IPS DF 6.9 (cell line): Measurements from ENCODE around the gene PITX2.
A peak's percentile ranks its signal among the peaks of the same experiment; 100 is the strongest.

Experiments used
- DNase-seq: peaks from one replicate; pipeline ENCODE4 v3.0.0-alpha.2; 2013; ENCODE audit warnings: low read depth, low spot score
- H3K27ac ChIP-seq: one replicate; pipeline ENCODE4 v1.5.1; 2013; ENCODE audit warnings: low read length, control low read depth
- H3K27me3 ChIP-seq: 2 replicates; pipeline ENCODE4 v1.6.1; 2013; ENCODE audit warnings: mild to moderate bottlenecking, low read length; ENCODE audit not compliant: control insufficient read depth, insufficient read depth
- H3K36me3 ChIP-seq: 2 replicates; pipeline ENCODE4 v1.6.1; 2013; ENCODE audit warnings: low read length; ENCODE audit not compliant: control insufficient read depth, insufficient read depth
- H3K4me1 ChIP-seq: 2 replicates; pipeline ENCODE4 v1.6.1; 2013; ENCODE audit warnings: low read length; ENCODE audit not compliant: control insufficient read depth, insufficient read depth
- H3K4me3 ChIP-seq: 2 replicates; pipeline ENCODE4 v1.5.1; 2013; ENCODE audit warnings: mild to moderate bottlenecking, low read length
- H3K9me3 ChIP-seq: 2 replicates; pipeline ENCODE4 v1.6.1; 2013; ENCODE audit warnings: low read length, inconsistent platforms; ENCODE audit not compliant: control insufficient read depth, insufficient read depth
- WGBS: extraction: QIAGEN DNeasy Blood & Tissue Kit; methylation state at CpG from one replicate; pipeline ENCODE4 v1.1.7; 2013; ENCODE audit warnings: mixed read lengths, missing lambda C conversion rate; ENCODE audit not compliant: insufficient read length, insufficient coverage; 5-methylcytosine and 5-hydroxymethylcytosine counted together

The PITX2 gene

DNA sequence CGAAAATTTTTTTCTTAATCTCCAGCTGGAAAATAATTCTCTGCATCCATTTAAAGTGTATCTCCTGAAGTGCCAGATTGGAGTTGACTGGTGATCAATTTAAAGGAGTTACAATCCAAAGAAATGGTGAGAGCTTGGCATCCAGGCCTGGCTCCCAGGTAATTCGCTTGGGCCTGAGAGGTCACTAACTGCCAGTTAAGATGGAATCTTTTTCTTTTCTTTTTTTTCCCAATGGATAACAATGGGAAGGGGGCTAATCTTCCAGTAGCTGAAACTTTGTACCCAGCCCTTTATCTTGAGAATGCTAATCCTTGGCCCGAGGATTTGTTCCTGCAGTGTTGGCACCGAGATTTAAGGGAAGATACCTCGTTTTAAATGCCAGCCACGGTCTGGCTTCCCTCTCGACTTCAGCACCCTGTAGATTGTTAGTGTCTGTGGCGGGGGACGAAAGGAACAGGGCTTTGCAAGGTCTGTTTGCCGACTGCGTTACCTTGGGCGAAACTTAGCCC is 13.3 kb upstream of the PITX2 start:
- Histone ChIP-seq H3K36me3 (no peaks in the 10 kb centered on the region), H3K4me1 (no peaks in the 10 kb centered on the region; the same call in none of the 2 replicates), H3K27ac (no peak overlapping the region), H3K9me3 (no peaks in the 10 kb centered on the region), H3K27me3 (peaks cover 64% of the 10 kb centered on the region), H3K4me3 (peak overlapping the region; percentile 43; the same call in 1 of the 2 replicates)
- no peak for DNase-seq
- no CpG with 5 or more reads among the region's 12 CpGs for WGBS

DNA sequence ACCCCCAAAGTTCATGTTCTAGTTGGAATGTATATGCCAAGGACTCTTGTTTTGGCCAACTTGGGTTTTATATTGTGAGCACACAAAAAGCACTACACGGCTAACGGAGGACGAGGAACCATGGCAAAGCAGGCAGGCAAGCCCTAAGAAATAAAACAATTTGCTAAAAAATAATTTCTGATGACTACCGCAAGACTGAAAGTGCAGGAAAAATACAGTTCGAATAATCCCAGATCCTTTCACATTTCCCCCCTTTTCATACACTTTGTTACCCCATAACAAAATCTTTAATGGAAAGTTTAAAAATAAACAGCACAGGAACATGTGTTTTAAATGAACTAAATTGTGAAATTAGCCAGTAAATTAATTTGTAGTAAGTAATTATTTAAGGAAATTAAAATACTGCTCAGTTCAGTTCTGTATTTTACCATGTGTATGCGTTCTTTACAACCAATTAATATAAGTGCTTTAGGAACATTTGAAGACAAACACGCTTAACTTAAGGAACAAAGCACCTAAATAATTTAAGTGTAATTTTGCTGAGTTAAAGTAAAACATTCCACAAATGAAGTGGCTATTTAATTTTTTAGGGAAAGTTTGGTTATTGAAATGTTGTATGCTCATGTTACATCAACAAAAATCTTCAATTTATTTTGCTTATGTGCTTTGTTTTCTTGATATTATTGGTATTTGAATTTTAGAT is 12.4 kb upstream of the PITX2 start:
- Histone ChIP-seq H3K9me3 (no peaks in the 10 kb centered on the region), H3K27me3 (peaks cover 67% of the 10 kb centered on the region), H3K36me3 (no peaks in the 10 kb centered on the region), H3K27ac (no peak overlapping the region), H3K4me1 (peaks cover 2% of the 10 kb centered on the region), H3K4me3 (no peak overlapping the region)
- no CpG with 5 or more reads among the region's 7 CpGs for WGBS
- no peak for DNase-seq

DNA sequence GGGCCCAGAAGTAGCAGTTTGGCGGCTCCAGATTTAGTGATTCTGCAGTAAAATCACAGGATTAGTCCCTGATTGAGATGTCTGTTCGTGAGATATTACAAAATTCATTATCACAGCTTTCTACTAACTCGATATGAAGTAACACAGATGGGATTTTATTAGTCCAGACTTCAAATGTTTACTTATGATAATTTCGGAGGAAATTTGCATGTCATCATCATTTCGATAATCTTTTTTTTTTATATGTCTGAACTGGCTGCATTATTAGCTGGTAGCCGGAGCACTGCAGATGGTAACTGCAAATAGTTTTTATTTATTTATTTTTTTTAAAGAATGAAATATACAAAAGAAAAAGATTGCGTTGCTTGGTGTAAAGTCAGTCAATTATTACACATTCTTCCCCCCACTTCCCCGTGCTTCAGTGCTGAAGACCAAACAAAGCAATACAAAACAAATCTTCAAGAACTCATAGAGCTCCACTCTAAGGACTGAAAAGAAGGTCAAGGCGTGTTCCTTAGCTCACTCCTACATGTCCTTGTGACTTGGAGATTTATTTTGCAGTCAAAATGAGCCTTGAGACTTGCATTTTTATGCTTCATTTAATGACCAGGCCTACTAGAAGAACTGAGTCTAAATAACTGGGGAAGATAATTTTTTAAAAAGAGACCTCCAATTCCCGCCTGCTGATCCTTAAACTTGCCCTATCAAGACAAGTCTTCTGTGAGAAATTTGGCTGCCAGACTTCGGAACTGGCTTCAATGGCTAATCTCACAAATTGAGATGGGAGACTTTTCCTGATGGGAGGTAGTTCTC is 11.7 kb upstream of the PITX2 start:
- Histone ChIP-seq H3K9me3 (no peaks in the 10 kb centered on the region), H3K27me3 (peaks cover 67% of the 10 kb centered on the region), H3K4me1 (peaks cover 3% of the 10 kb centered on the region), H3K4me3 (no peak overlapping the region; the same call in 1 of the 2 replicates), H3K27ac (no peak overlapping the region), H3K36me3 (no peaks in the 10 kb centered on the region)
- WGBS, result no CpG with 5 or more reads among the region's 11 CpGs
- no peak for DNase-seq

DNA sequence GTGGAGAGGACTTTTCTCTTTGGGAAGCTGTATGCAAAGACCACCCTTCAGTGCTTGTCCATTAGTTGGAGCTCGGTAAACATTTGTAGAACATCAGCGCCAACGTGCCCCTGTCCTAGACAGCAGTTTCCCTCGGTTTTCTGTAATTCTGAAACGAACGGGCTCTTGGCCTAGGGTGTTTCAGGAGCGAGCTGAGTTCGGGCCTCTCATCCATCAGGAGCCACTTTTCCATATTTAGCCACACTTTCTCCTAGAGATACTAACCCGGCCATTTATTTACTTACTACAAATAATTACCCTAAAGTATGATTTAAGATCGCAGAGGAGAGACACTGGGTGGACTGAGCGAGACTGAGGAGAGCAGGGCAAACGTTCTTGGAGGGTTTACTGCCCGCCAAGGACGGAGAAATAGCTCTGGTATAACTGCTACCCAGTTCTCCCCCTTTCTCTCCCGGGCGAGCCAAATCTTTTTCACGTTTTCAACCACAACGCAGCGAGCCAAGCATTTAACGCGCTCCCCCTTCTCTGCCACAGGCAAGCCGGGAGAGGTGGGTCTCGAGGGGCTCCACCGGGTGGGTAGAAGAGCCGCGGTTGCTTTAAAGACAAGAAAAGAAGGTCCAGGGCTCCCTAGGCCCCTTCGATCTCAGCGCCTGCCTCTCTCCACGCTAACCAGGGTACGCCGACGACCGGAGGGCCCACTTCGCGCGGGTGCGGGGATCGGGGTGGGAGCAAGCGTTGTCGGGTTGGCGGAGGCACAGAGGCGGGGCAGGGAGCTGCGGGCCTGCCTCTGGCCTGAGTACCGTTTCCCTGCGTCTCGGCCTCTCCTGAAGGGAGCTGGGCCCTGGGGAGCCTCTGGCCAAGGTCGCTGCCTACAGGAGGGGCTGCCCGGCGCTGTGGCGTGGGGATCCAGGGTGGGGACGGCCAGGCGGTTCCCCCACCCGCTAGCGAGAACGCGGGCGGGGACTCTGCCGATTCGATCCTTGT is 10.8 kb upstream of the PITX2 start:
- no peaks in the 10 kb centered on the region for H3K36me3 ChIP-seq
- H3K27me3 ChIP-seq, result peaks cover 65% of the 10 kb centered on the region
- DNase-seq, result no peak
- H3K4me1 ChIP-seq, result peaks cover 6% of the 10 kb centered on the region
- no peaks in the 10 kb centered on the region for H3K9me3 ChIP-seq
- WGBS, result no CpG with 5 or more reads among the region's 59 CpGs
- H3K27ac ChIP-seq, result no peak overlapping the region
- H3K4me3 ChIP-seq, result peak overlapping the region; percentile 10; the same call in 1 of the 2 replicates

DNA sequence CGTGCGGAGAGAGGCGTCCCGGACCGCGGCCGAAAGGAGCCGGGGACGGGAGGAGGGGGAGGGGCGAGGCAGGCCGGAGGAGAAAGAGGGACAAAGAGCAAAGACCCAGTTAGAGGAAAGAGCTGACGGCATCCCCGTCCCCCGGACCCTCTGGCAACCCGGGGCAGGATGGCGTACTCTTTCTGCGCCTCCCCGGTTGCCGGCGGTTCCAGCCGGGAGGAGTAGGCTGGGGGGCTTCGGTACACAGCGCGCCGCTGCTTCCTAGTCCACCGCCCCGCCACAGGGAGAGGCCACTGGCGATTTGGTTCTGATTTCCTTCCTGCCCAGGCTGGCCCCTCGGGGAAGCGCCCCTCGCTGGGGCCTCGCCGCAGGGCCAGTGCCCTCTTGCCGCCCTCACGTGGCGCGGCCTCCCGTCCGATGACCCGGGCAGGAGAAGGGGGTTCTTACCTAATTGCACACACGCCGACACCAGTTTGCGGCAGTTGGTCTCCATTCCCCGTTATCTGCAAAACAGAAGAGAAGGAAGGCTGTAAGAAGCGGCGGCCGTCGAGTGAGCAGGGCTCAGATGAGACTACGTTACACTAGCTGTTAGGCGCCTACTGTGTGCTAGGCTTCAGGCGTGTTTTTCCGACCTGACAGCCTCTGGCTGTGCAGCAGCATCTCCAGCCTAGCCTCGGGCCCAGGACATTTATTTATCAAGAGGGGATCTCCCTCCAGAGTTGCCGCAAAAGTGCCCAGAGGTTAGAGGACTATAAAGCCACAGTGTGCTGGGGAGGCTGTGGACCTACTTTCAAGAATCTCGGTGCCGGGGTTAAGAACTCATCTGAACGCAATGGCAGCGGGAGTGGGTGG is 9.9 kb upstream of the PITX2 start:
- WGBS, result no CpG with 5 or more reads among the region's 58 CpGs
- Histone ChIP-seq H3K9me3 (no peaks in the 10 kb centered on the region), H3K27me3 (peaks cover 61% of the 10 kb centered on the region), H3K4me1 (peaks cover 6% of the 10 kb centered on the region), H3K36me3 (no peaks in the 10 kb centered on the region), H3K27ac (no peak overlapping the region), H3K4me3 (peak overlapping the region; percentile 31; the same call in 1 of the 2 replicates)
- DNase-seq, result no peak

DNA sequence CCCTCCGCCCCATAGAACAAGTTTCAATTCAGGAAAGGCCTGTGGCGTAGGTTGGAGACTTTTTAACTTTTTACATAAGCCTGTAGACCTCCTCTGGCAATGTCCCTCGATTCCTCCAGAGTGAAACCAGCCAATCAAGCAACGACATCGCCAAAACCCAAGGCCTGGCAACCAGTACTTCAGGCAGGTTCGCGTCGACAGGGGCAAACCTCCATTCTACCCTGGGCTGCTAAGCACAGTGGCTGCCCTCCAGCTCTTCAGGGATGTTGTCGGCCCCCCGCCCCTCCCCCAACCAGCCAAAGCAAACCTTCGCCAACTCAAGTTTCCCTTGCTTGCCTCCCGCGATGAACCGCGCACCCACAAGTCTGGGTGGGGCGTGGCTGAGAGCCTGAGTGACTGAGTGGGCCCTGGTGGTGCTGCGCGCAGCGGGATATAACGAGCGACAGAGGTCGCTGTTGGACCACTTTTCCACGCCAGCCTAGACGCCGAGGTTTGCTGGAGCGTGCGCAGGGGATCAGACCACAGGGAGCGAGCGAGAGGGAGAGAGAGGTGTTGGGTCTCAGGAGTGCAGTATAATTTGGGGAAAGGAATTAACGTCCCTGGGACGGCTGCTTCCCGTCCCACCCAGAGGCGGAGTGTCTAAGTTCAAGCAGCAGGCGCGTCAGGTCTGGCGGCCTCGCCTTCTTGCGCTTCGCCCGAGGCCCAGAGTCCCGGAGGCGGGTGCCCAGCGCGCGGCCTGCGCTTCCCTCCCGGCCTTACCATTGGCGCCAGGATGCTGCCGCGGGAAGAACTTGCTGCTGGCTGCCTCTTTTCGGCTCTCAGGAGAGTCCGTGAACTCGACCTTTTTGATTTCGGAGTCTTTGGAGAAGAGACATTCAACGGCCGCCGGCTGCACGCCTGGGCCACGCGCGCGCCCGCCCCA is 9.0 kb upstream of the PITX2 start:
- no peaks in the 10 kb centered on the region for H3K36me3 ChIP-seq
- H3K27ac ChIP-seq, result no peak overlapping the region
- no peak for DNase-seq
- H3K9me3 ChIP-seq, result no peaks in the 10 kb centered on the region
- H3K27me3 ChIP-seq, result peaks cover 69% of the 10 kb centered on the region
- peaks cover 6% of the 10 kb centered on the region for H3K4me1 ChIP-seq
- WGBS, result no CpG with 5 or more reads among the region's 63 CpGs
- H3K4me3 ChIP-seq, result peak overlapping the region; percentile 31; the same call in 1 of the 2 replicates

DNA sequence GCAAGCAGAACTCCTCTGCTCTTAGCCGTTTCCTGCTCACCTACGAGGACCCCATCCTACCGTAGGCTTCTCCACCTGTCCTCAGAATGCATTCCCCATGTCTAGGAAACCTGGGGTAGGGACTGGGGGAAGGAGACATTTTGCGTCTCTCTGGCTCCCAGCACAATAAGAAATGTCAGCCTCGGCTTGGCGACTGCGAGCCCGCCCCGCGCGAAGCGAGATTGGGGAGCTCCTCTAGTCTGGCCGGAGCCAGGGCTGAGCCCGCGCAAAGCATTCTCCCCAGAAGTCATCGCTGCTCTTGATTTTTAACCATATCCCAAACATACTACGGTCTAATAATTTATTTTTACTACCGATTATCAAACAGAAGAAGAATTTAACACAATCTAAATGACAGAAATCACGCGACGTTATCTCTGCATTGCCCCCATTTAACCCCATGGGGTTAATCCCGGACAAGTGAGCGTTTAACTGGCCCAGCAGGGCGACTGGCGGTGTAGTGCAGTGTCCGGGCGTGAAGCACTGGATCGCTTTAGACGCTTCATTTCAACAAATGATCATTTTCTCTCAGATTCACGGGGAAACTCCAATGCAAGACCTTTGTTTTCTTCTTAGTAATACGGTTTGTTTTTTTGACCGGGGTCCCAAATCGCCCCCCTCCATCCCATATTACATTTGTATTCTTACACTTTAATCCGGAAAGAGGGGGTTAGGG is 8.0 kb upstream of the PITX2 start:
- peaks cover 74% of the 10 kb centered on the region for H3K27me3 ChIP-seq
- H3K4me3 ChIP-seq, result no peak overlapping the region
- no peaks in the 10 kb centered on the region for H3K36me3 ChIP-seq
- WGBS, result no CpG with 5 or more reads among the region's 34 CpGs
- H3K27ac ChIP-seq, result no peak overlapping the region
- H3K9me3 ChIP-seq, result no peaks in the 10 kb centered on the region
- H3K4me1 ChIP-seq, result peaks cover 8% of the 10 kb centered on the region
- no peak for DNase-seq

DNA sequence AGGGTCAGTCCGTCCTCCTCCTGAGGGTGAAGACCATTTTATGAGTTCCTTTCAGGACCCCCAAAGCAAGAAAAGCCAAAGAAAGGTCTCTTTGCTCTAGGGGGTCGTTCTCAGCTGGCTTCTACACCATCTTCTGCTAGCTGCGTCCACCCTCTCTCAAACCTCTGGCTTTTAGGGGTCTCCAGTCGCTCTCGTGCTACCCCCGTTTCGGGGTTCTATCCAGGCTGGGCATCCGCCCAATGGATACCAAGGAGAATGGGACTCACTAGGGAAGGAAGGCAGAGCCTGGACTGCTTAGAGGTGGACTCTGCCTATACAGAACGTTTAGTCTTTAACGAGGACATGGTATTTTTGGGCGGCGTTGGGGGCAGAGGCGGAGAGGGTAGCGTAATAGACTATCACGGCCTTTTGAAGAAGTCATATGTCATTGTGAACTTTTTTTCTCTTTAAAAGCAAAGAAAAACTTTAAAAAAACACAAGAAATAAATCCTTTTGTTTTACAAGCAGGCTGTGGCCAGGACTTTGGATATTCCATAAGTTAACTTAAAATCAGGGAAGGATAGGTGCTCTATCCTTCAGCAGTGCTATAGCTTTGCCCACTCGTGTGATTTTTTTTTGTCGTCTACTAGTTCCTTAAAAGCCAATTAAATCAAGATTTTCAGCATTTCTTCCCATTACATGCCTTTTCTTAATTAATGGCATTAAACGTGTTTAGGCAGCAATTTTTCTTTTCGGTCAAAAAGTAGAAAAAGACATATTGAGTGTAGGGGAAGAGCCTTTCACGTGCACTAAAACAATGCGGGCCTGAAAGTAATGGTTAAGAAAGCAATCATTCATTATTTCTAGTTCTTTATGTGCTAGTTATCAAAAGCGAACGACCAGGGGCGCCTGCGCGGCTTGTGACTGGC is 7.2 kb upstream of the PITX2 start:
- peaks cover 8% of the 10 kb centered on the region for H3K4me1 ChIP-seq
- no peak for DNase-seq
- WGBS, result no CpG with 5 or more reads among the region's 26 CpGs
- H3K27ac ChIP-seq, result no peak overlapping the region
- peaks cover 80% of the 10 kb centered on the region for H3K27me3 ChIP-seq
- no peaks in the 10 kb centered on the region for H3K36me3 ChIP-seq
- H3K9me3 ChIP-seq, result no peaks in the 10 kb centered on the region
- H3K4me3 ChIP-seq, result no peak overlapping the region; the same call in 1 of the 2 replicates
